Activated T-cell treated with anti-CD3 and anti-CD28 coated beads, Interleukin-2, amount 50 U/mL, for 72 hours (primary cell): ENCODE results near the gene CLCN4. TPM values are rescaled to one million over a fixed set of nuclear protein-coding genes. Genes with fewer than 3 reads are reported as not detected.

ENCODE experiments used
- ATAC-seq, 2 donors: fragments of 150-1000 bp; cut with Tn5 transposase; replicated peaks in 1 of 2; 2 replicates each; pipeline ENCODE4 v1.10.0; 2021; ENCODE audit warnings: moderate library complexity in 2 of 2, mild to moderate bottlenecking in 1 of 2
- DNase-seq, 2 donors: peaks; one replicate each; pipeline ENCODE4 v3.0.0; 2021 to 2022; ENCODE audit warnings: mixed read lengths in 1 of 2
- H3K27ac Mint-ChIP-seq: one replicate; pipeline ENCODE4 v1.8.0; 2022; ENCODE audit warnings: mild to moderate bottlenecking, moderate library complexity, mixed read lengths
- H3K27me3 Mint-ChIP-seq: one replicate; pipeline ENCODE4 v1.8.0; 2022; ENCODE audit warnings: low read depth, mixed read lengths
- H3K36me3 Mint-ChIP-seq, 2 donors: one replicate each; pipeline ENCODE4 v1.8.0; 2022; ENCODE audit warnings: mixed read lengths in 2 of 2, mild to moderate bottlenecking in 1 of 2; ENCODE audit not compliant: insufficient read depth in 2 of 2
- H3K4me1 Mint-ChIP-seq: one replicate; pipeline ENCODE4 v1.8.0; 2022; ENCODE audit warnings: low read depth, mixed read lengths
- H3K4me3 Mint-ChIP-seq, 2 donors: one replicate each; pipeline ENCODE4 v1.8.0; 2022; ENCODE audit warnings: mild to moderate bottlenecking in 2 of 2, mixed read lengths in 2 of 2, moderate library complexity in 2 of 2
- H3K9me3 Mint-ChIP-seq, 2 donors: one replicate each; pipeline ENCODE4 v1.8.0; 2022; ENCODE audit warnings: mixed read lengths in 2 of 2
- total RNA-seq, 2 donors: library from RNA; stranded (reverse); gene quantifications; one replicate each; pipeline ENCODE4 v1.2.3, GENCODE V29; 2022

CLCN4 gene
- total RNA-seq, 2 donors from 2014 or later = 0.02 to 0.19 TPM

DNA sequence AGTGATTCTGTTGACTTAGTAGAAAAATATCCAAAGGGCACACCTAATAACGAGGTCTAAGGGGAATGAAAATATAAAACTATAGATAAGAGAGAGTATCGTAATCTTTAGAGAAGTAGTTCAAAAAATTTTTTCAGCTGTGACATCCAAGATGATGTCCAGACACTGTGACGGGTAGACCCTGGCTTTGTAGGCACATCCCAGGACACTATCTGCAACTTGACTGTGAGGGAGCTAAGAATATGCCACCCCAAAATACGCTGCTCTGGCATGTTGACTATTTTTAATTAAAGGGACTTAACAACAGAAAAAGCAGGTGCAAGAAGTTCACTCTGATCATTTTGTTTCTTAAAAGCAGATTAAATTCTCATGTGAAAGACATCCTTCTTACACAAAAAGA is 89.5 kb downstream of the CLCN4 start:
- Mint-ChIP-seq H3K4me1 (no peaks in the 10 kb centered on the region), H3K9me3 (peaks cover 0 to under 1% of the 10 kb centered on the region in 2 donors), H3K27ac (no peak overlapping the region), H3K36me3 (no peaks in the 10 kb centered on the region), H3K4me3 (no peak overlapping the region), H3K27me3 (peaks cover 6% of the 10 kb centered on the region)
- DNase-seq (no peak), ATAC-seq (no peak)

DNA sequence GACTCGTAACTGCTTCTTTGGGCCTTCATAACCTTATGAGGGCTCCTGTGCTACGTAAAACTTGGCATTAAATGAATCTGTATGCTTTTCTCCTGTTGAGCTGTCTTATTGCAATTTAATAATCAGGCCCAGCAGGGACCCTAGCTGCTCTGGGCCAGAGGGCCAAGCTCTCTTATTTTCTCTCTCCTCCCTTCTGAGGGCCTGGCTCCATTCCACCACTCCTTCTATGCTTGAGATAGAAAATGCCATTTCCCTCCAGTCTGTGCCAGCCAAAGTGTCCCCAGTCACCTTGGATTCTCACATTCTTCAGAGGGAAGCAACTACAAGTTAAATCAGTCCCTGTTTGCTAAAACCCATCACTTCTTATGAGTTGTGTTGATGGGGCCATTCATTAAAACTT is 90.1 kb downstream of the CLCN4 start:
- no peak for ATAC-seq
- no peak overlapping the region for H3K27ac Mint-ChIP-seq
- no peak overlapping the region for H3K4me3 Mint-ChIP-seq
- DNase-seq = no peak
- peaks cover 0 to 1% of the 10 kb centered on the region in 2 donors for H3K9me3 Mint-ChIP-seq
- H3K36me3 Mint-ChIP-seq = no peaks in the 10 kb centered on the region
- peaks cover 2% of the 10 kb centered on the region for H3K27me3 Mint-ChIP-seq
- H3K4me1 Mint-ChIP-seq = no peaks in the 10 kb centered on the region

DNA sequence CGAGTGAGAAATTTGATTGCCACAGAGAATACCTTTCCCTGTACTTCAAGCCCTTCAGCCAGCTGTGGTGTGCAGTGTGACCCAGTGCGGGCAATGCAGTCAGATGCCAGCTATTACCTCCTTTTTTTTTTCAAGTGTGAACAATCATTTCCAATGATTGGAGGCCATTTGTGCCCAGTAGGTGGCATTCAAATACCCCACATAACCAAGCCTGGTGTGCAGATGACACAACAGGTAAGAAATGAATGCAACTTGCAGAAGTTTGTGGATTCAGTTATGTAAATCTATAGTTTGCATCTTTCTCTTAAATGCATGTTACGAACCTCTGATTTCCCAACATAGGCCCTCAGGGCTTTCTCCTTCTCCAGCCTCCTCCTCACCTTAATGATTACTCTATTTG is 98.0 kb downstream of the CLCN4 start:
- Mint-ChIP-seq H3K4me3 (no peak overlapping the region), H3K9me3 (peaks cover 0 to 1% of the 10 kb centered on the region in 2 donors), H3K27ac (no peak overlapping the region), H3K27me3 (peaks cover 12% of the 10 kb centered on the region), H3K4me1 (no peaks in the 10 kb centered on the region), H3K36me3 (no peaks in the 10 kb centered on the region)
- ATAC-seq (no peak), DNase-seq (no peak)

DNA sequence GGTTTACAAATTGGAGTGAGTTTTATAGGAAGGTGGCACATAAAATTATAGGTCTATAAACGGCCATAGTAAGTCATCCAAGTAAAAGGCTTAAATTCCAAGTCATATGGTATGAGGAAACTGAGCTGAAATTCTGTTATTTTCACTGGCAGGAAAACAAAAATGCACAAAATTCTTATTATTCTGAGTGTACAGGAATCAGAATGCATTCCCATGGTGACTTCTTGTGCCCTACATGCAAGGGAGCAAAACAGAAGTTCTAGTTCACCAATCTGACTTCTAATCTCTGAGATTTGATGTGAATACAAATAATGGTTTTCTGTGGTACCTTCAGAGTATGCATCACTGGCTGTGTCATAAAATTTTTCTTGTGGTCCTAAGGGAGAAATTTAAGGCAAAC is 102.9 kb downstream of the CLCN4 start:
- H3K36me3 Mint-ChIP-seq = no peaks in the 10 kb centered on the region
- DNase-seq = no peak
- peaks cover 19% of the 10 kb centered on the region for H3K27me3 Mint-ChIP-seq
- no peak overlapping the region for H3K27ac Mint-ChIP-seq
- ATAC-seq = no peak
- H3K4me3 Mint-ChIP-seq = no peak overlapping the region
- no peaks in the 10 kb centered on the region for H3K4me1 Mint-ChIP-seq
- no peaks in the 10 kb centered on the region for H3K9me3 Mint-ChIP-seq

DNA sequence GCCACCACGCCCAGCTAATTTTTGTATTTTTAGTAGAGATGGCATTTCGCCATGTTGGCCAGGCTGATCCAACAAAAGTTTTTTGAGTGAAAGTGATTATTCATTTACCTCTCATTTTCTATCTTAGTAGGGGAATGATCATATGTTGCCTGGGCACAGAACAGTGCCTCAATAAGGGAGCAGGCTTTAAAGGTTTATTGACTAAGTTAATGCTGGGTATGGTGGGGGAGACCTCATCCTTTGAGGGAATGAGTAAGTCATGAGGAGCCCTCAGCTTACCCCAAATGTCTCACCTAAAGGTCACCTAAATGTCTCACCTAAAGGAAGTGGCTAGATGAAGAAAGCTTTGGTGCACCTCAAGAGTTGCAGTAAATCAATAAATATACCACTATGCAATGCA is 109.0 kb downstream of the CLCN4 start:
- DNase-seq (no peak), ATAC-seq (peak; percentile 56 to 60)
- Mint-ChIP-seq H3K27me3 (peaks cover 2% of the 10 kb centered on the region), H3K9me3 (peaks cover 0 to 2% of the 10 kb centered on the region in 2 donors), H3K4me1 (no peaks in the 10 kb centered on the region), H3K36me3 (no peaks in the 10 kb centered on the region), H3K27ac (no peak overlapping the region), H3K4me3 (no peak overlapping the region)

DNA sequence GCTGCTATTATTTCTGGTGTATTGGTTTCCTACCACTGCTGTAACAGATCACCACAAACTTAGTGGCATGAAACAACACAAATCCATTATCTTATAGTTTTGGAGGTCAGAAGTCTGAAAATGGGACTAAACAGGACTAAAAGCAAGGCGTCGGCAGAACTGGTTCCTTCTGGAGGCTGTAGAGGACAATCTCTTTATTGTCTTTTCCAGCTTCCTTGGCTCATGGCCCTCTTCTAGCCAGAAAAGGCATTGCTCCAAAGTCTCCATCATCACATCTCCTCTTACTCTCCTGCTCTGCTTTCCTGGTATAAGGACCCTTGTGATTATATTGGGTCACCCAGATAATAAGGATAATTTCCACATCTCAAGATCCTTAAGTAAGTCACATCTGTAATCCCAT is 121.9 kb downstream of the CLCN4 start:
- no peak overlapping the region for H3K27ac Mint-ChIP-seq
- H3K36me3 Mint-ChIP-seq = no peaks in the 10 kb centered on the region
- DNase-seq (no peak), ATAC-seq (no peak)
- peaks cover 0 to 5% of the 10 kb centered on the region in 2 donors for H3K9me3 Mint-ChIP-seq
- H3K27me3 Mint-ChIP-seq = peaks cover 6% of the 10 kb centered on the region
- H3K4me3 Mint-ChIP-seq = no peak overlapping the region
- no peaks in the 10 kb centered on the region for H3K4me1 Mint-ChIP-seq

DNA sequence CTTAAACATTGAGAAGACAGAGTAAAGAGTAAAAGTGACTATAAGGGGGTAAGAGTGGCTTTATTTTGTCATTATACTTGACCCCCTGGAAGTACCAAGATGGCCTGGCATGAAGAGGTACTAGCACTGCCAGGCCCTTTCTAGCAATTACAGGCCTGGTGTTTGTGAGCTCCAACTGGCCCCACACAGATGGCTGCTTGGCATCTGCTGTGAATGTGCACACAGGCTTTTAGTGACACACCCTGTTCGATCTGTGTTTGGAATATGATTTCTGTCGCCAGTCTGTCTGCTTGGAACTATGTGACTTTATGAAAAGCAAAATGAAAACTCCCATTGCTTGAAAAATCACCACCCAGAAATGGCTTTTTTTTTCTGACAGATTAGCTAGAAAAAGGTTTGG is 123.3 kb downstream of the CLCN4 start:
- Mint-ChIP-seq H3K4me1 (no peaks in the 10 kb centered on the region), H3K27me3 (peaks cover 6% of the 10 kb centered on the region), H3K4me3 (no peak overlapping the region), H3K36me3 (no peaks in the 10 kb centered on the region), H3K27ac (no peak overlapping the region), H3K9me3 (peaks cover 0 to 5% of the 10 kb centered on the region in 2 donors)
- ATAC-seq (no peak), DNase-seq (no peak)

DNA sequence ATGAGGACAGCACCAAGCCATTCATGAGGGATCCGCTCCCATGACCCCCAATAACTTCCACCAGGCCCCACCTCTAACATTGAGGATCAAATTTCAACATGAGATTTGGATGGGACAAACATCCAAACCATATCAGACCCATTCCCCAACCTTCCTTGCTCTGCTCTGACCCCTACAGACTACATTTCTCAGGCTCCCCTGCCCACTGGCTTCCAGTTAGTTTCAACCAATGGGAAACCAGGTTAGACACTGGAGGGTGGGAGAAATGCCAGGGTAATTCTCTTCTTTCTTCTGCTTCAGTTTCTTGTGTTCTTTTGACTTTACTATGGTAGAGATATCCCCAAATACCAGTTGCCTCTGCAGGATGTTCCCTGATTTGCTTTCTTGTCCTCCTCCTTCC is 125.7 kb downstream of the CLCN4 start:
- ATAC-seq (no peak), DNase-seq (no peak)
- Mint-ChIP-seq H3K27me3 (peaks cover 13% of the 10 kb centered on the region), H3K4me3 (no peak overlapping the region), H3K36me3 (no peaks in the 10 kb centered on the region), H3K4me1 (no peaks in the 10 kb centered on the region), H3K27ac (no peak overlapping the region), H3K9me3 (peaks cover 0 to 11% of the 10 kb centered on the region in 2 donors)

DNA sequence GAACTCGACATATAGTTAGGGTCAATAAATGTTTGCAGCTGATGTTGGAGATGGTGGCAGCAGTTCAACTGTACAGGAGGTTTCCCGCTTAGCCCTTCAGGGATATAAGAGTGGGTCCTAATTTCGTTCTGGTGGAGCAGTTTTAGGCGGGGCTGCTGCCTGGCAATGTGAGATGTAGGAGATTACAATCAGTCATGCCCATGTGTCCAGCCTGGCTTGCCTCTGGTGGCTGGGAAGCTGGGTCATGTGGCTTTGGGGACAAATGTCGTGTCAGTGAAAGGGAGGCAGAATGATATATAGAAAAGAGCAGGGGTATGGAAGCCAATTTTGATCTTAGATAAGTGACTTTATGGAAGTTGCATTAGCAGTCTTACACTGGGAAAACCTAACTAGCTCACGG is 129.4 kb downstream of the CLCN4 start:
- DNase-seq (no peak), ATAC-seq (no peak)
- Mint-ChIP-seq H3K4me1 (no peaks in the 10 kb centered on the region), H3K36me3 (no peaks in the 10 kb centered on the region), H3K9me3 (peaks cover 0 to 11% of the 10 kb centered on the region in 2 donors), H3K27ac (no peak overlapping the region), H3K27me3 (peaks cover 21% of the 10 kb centered on the region), H3K4me3 (no peak overlapping the region)

Other genes starting within 250 kb of the CLCN4 start
- gene CLDN34, start 189.6 kb upstream of the CLCN4 start, total RNA-seq = not detected